GM18499 (cell line): ENCODE data around the gene C16orf78.

Experiments used
- ATAC-seq: cut with Tn5 transposase; IDR thresholded peaks from one replicate; pipeline ENCODE4 v1.9.1; 2021; ENCODE audit warnings: moderate number of reproducible peaks; ENCODE audit not compliant: insufficient read depth, unreplicated experiment

Gene C16orf78

GRCh38 chr16:49378816-49379215 is 5.2 kb downstream of the C16orf78 start:
- ATAC-seq: no peak

- no peak for ATAC-seq
Measured at GRCh38 chr16:49382916-49383315, 9.3 kb downstream of the C16orf78 start.

- no peak for ATAC-seq
Measured at GRCh38 chr16:49395021-49395420, 21.4 kb downstream of the C16orf78 start.

- ATAC-seq: no peak
Measured at GRCh38 chr16:49396206-49396720, 22.7 kb downstream of the C16orf78 start.

- ATAC-seq: no peak
Measured at GRCh38 chr16:49398761-49399160, 25.2 kb downstream of the C16orf78 start.

GRCh38 chr16:49399594-49400364 is 26.2 kb downstream of the C16orf78 start:
- ATAC-seq: peak; percentile 98

- no peak for ATAC-seq
Measured at GRCh38 chr16:49400611-49401010, 27.0 kb downstream of the C16orf78 start.

- no peak for ATAC-seq
Measured at GRCh38 chr16:49405123-49405522, 31.5 kb downstream of the C16orf78 start.

GRCh38 chr16:49405530-49405929 is 31.9 kb downstream of the C16orf78 start:
- ATAC-seq: no peak

- peak; percentile 85 for ATAC-seq
Measured at GRCh38 chr16:49407873-49408550, 34.4 kb downstream of the C16orf78 start.

GRCh38 chr16:49409121-49409520 is 35.5 kb downstream of the C16orf78 start:
- no peak for ATAC-seq

GRCh38 chr16:49410226-49410625 is 36.6 kb downstream of the C16orf78 start:
- no peak for ATAC-seq

- ATAC-seq: no peak
Measured at GRCh38 chr16:49411121-49411970, 37.7 kb downstream of the C16orf78 start.

- ATAC-seq: no peak
Measured at GRCh38 chr16:49414671-49415070, 41.1 kb downstream of the C16orf78 start.

GRCh38 chr16:49415083-49415482 is 41.5 kb downstream of the C16orf78 start:
- no peak for ATAC-seq

GRCh38 chr16:49416001-49416675 is 42.5 kb downstream of the C16orf78 start:
- ATAC-seq: no peak

- ATAC-seq: no peak
Measured at GRCh38 chr16:49417354-49417753, 43.8 kb downstream of the C16orf78 start.

GRCh38 chr16:49419006-49419405 is 45.4 kb downstream of the C16orf78 start:
- no peak for ATAC-seq

GRCh38 chr16:49419862-49420261 is 46.3 kb downstream of the C16orf78 start:
- ATAC-seq: no peak

GRCh38 chr16:49422896-49423295 is 49.3 kb downstream of the C16orf78 start:
- ATAC-seq: no peak
